Fibroblast of lung (primary cell): Measurements from ENCODE around the gene EYS.

ENCODE experiments used
- EZH2 ChIP-seq: IDR thresholded peaks from 2 replicates; pipeline ENCODE4 v1.5.1; 2012; ENCODE audit warnings: low read length, control low read depth, mild to moderate bottlenecking; ENCODE audit errors: missing control alignments
- TF ChIP-seq, protein P1 (sequence below), 2 donors: IDR thresholded peaks in 1 of 2; conservative IDR thresholded peaks in 1 of 2; 1 replicate in 1 of 2; 2 replicates in 1 of 2; pipeline ENCODE4 v1.5.1; 2011 to 2012; ENCODE audit warnings: low read length in 2 of 2, control low read depth in 1 of 2, inconsistent platforms in 1 of 2, low read depth in 1 of 2, mild to moderate bottlenecking in 1 of 2

GRCh38 chr6:65436281-65436680 is 270.7 kb downstream of the EYS start:
- TF ChIP-seq, protein P1, sequence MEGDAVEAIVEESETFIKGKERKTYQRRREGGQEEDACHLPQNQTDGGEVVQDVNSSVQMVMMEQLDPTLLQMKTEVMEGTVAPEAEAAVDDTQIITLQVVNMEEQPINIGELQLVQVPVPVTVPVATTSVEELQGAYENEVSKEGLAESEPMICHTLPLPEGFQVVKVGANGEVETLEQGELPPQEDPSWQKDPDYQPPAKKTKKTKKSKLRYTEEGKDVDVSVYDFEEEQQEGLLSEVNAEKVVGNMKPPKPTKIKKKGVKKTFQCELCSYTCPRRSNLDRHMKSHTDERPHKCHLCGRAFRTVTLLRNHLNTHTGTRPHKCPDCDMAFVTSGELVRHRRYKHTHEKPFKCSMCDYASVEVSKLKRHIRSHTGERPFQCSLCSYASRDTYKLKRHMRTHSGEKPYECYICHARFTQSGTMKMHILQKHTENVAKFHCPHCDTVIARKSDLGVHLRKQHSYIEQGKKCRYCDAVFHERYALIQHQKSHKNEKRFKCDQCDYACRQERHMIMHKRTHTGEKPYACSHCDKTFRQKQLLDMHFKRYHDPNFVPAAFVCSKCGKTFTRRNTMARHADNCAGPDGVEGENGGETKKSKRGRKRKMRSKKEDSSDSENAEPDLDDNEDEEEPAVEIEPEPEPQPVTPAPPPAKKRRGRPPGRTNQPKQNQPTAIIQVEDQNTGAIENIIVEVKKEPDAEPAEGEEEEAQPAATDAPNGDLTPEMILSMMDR (conservative IDR thresholded peaks at IDR 0.05 in 1 of 2, IDR thresholded peaks at IDR 0.05 in 1 of 2; ENCODE audit: low read depth in 1 of 2, low read length in 2 of 2) = no peak
- no peak for TF ChIP-seq EZH2
